Neutrophil (primary cell): ENCODE results near the gene KISS1R.

ENCODE experiments used
- H3K27ac ChIP-seq: fragments of 200-600 bp; sonication (generic); 2 replicates; pipeline ENCODE4 v1.5.1; 2016; ENCODE audit warnings: mild to moderate bottlenecking, moderate library complexity
- H3K27me3 ChIP-seq: fragments of 200-600 bp; sonication (generic); 2 replicates; pipeline ENCODE4 v1.6.0; 2016; ENCODE audit warnings: mild to moderate bottlenecking
- H3K36me3 ChIP-seq: fragments of 200-600 bp; sonication (generic); 2 replicates; pipeline ENCODE4 v1.5.1; 2017
- H3K4me1 ChIP-seq, 2 experiments: fragments of 200-600 bp in 1 of 2; sonication (generic) in 1 of 2; 1 replicate in 1 of 2; 2 replicates in 1 of 2; pipeline versions ENCODE4 v1.5.1 to v1.6.1; 2013 to 2016; ENCODE audit warnings: low read depth in 1 of 2, low read length in 1 of 2, mild to moderate bottlenecking in 1 of 2, moderate library complexity in 1 of 2; ENCODE audit not compliant: control insufficient read depth in 1 of 2, insufficient read depth in 1 of 2
- H3K4me3 ChIP-seq, 2 experiments: fragments of 200-600 bp in 1 of 2; sonication (generic) in 1 of 2; 1 replicate in 1 of 2; 2 replicates in 1 of 2; pipeline ENCODE4 v1.5.1; 2013 to 2016; ENCODE audit warnings: low read depth in 1 of 2, low read length in 1 of 2, mild to moderate bottlenecking in 1 of 2, moderate library complexity in 1 of 2
- H3K9me3 ChIP-seq: fragments of 200-600 bp; sonication (generic); 2 replicates; pipeline ENCODE4 v1.5.1; 2016
- TF ChIP-seq, protein P1 (sequence below): fragments of 200-600 bp; sonication (generic); IDR thresholded peaks from 2 replicates; pipeline ENCODE4 v1.5.1; 2016; ENCODE audit warnings: antibody characterized with exemption

KISS1R gene

DNA sequence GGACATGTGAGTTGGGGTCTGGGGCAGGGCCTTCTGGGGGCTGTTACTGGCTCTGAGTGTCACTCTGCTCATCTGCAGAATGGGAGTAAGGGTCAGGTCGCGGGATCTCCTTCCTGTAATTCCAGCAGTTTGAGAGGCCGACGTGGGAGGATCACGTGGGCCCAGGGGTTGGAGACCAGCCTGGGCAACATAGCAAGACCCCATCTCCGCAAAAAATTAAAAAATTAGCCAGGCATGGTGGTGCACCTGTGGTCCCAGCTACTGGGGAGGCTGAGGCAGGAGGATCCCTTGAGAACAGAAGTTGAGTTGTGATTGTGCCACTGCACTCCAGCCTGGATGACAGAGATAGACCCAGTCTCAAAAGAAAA is 12.7 kb downstream of the KISS1R start:
- Histone ChIP-seq H3K4me1 (peaks cover 60 to 76% of the 10 kb centered on the region in 2 experiments), H3K36me3 (peaks cover 53% of the 10 kb centered on the region), H3K4me3 (no peak overlapping the region)

DNA sequence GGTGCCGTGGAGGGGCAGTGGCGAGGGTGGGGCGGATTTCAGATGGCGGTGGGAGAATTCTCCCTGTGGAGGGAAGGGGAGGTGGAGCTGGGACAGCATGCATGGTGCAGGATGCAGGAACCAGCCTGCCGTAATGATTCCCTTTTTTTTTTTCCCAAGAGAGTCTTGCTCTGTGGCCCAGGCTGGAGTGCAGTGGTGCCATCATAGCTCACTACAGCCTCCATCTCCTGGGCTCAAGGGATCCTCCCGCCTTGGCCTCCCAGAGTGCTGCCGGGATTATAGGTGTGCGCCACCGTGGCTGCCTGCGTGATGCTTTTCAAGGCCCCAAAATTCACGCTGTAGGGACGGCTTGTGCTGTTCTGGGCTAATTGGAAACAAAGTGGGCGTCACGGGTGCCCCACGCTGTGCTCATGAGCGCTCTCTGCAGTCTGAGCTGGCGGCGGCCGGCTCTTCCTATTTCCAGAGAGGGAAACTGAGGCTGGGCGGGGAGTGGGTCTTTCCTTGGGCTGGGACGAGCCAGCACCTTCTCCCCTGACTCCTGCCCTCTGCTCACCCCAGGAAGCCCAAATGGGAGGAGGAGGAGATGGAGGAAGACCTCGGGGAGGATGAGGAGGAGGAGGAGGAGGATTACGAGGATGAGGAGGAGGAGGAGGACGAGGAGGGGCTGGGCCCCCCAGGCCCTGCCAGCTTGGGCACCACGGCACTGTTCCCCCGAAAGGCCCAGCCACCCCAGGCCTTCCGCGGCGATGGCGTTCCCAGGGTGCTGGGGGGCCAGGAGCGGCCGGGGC is 14.9 kb downstream of the KISS1R start:
- Histone ChIP-seq H3K27me3 (no peaks in the 10 kb centered on the region), H3K36me3 (peaks cover 67% of the 10 kb centered on the region), H3K9me3 (no peaks in the 10 kb centered on the region), H3K27ac (peak overlapping the region; percentile 82), H3K4me1 (peaks cover 68 to 88% of the 10 kb centered on the region in 2 experiments), H3K4me3 (peak overlapping the region; percentile 52 to 60)
- TF ChIP-seq, protein P1, sequence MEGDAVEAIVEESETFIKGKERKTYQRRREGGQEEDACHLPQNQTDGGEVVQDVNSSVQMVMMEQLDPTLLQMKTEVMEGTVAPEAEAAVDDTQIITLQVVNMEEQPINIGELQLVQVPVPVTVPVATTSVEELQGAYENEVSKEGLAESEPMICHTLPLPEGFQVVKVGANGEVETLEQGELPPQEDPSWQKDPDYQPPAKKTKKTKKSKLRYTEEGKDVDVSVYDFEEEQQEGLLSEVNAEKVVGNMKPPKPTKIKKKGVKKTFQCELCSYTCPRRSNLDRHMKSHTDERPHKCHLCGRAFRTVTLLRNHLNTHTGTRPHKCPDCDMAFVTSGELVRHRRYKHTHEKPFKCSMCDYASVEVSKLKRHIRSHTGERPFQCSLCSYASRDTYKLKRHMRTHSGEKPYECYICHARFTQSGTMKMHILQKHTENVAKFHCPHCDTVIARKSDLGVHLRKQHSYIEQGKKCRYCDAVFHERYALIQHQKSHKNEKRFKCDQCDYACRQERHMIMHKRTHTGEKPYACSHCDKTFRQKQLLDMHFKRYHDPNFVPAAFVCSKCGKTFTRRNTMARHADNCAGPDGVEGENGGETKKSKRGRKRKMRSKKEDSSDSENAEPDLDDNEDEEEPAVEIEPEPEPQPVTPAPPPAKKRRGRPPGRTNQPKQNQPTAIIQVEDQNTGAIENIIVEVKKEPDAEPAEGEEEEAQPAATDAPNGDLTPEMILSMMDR, result no peak

More for the DNA sequence above, 12.7 kb downstream of the KISS1R start:
- Histone ChIP-seq H3K27me3 (no peaks in the 10 kb centered on the region), H3K9me3 (no peaks in the 10 kb centered on the region), H3K27ac (peak overlapping the region; percentile 95)
- TF ChIP-seq, protein P1, result no peak

DNA sequence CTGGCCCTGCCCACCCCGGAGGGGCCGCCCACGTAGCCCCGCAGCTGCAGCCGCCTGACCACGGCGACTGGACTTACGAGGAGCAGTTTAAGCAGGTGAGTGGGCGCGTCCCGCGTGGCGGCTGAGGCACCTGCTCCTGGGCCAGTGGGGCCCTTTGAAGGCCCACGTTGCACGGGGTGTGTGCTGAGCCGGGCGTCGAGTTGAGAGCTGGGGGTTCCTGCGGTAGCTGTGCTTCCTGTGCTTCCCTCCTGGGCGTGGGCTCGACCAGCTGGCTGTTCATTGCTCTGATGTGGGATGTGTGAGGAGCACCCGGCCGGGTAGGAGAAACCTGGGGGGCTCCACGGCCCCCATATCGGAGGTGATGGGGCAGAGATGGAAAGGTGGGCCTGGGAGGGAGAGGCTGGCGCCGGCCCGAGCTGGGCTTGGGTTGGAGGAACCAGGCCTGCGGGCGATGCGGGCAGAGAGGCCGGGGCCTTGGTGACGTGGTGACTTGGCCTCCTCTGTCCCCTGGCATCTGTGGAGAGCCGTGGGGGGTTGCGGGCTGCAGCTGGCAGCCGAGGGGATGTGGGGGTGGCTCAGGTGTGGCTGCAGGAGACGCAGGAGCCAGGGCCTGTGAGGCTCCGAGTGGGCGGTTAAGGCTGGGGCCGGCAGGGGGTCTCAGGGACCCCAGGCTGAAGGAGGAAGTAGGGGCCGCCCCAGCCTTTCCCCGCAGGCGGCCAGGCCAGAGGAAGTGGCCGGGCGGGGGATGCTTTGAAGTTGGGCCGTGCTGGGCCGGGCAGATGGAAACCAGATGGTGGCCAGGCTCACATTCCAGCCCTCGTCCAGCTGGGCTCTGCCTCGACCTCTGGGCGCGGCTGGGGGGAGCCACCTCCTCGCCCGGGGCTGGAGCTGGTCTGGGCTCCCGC is 15.8 kb downstream of the KISS1R start:
- TF ChIP-seq, protein P1, result no peak
- Histone ChIP-seq H3K4me1 (peaks cover 68 to 83% of the 10 kb centered on the region in 2 experiments), H3K9me3 (no peaks in the 10 kb centered on the region), H3K4me3 (peak overlapping the region; percentile 52 to 60), H3K27ac (peak overlapping the region; percentile 82), H3K27me3 (no peaks in the 10 kb centered on the region), H3K36me3 (peaks cover 72% of the 10 kb centered on the region)

DNA sequence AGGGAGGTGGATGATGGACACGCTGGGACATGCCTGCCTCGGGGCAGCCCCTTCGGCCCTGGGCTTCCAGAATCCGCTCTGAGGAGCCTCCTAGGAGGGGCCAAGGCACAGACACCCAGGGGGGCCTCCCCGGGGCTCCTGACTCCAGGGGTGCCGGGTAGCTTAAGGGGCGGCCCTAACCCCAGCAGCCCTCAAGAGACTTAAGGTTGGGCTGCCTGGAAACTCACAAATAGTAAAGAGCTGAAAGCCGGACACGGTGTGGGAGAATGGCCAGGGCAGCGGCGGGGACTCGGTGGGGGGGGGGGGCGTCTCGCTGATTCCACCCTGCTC is 16.4 kb downstream of the KISS1R start:
- Histone ChIP-seq H3K27ac (peak overlapping the region; percentile 82), H3K9me3 (no peaks in the 10 kb centered on the region), H3K36me3 (peaks cover 78% of the 10 kb centered on the region), H3K4me3 (peak overlapping the region; percentile 52 to 60), H3K27me3 (no peaks in the 10 kb centered on the region), H3K4me1 (peaks cover 68 to 83% of the 10 kb centered on the region in 2 experiments)
- TF ChIP-seq, protein P1, result no peak

DNA sequence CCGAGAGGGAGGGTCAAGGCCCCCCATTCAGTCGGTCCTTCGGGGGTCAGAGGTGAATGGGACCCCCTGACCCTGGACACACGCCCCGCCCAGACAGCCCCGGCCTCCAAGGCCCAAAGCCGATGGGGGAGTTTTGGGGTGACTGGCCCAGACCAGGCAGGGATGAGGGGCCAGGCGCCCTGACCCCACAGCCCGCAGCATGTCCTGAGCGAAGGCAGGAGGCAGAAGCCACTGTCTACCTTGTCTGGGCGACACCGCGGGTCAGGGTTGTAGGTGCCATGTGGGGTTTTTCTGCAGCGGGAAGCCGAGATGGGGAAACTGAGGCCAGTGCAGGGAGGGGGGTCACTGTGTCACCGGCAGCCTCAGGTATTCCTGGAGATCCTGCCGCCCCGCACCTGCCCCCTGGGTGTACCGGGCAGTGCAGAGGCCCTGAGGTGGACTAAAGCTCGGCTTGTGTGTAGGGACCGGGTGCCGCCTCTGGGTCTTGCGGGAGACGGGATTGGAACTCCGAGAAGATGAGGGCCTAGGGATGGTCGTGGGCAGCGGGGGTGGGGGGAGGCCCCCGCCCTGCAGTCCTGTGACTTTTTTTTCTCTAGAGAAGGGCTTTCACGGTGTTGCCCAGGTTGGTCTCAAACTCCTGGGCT is 17.2 kb downstream of the KISS1R start:
- Histone ChIP-seq H3K4me1 (peaks cover 65 to 79% of the 10 kb centered on the region in 2 experiments), H3K27ac (peak overlapping the region; percentile 82), H3K36me3 (peaks cover 77% of the 10 kb centered on the region), H3K9me3 (no peaks in the 10 kb centered on the region), H3K4me3 (peak overlapping the region; percentile 24 to 33), H3K27me3 (no peaks in the 10 kb centered on the region)
- TF ChIP-seq, protein P1, result no peak
